H9 (cell line): ENCODE measurements around the gene SUGP1. TPM values are rescaled to one million over a fixed set of nuclear protein-coding genes. Genes with fewer than 3 reads are reported as not detected.
A peak's percentile ranks its signal among the peaks of the same experiment; 100 is the strongest.

ENCODE experiments used
- DNase-seq: peaks from one replicate; pipeline ENCODE4 v3.0.0-alpha.2; 2017
- H2AFZ ChIP-seq: one replicate; pipeline ENCODE4 v1.6.1; 2013; ENCODE audit warnings: mild to moderate bottlenecking, low read length, control low read depth, moderate library complexity
- H2AK5ac ChIP-seq: 2 replicates; pipeline ENCODE4 v1.6.1; 2013; ENCODE audit warnings: low read length, control low read depth, mixed read lengths; ENCODE audit not compliant: insufficient read length
- H2BK120ac ChIP-seq: one replicate; pipeline ENCODE4 v1.6.1; 2013; ENCODE audit warnings: low read depth, mild to moderate bottlenecking, low read length, control low read depth, inconsistent platforms; ENCODE audit not compliant: poor library complexity, severe bottlenecking
- H2BK12ac ChIP-seq: 2 replicates; pipeline ENCODE4 v1.6.1; 2013; ENCODE audit warnings: low read length, control low read depth, mixed read lengths, low read depth; ENCODE audit not compliant: insufficient read length
- H2BK15ac ChIP-seq: 2 replicates; pipeline ENCODE4 v1.6.1; 2013; ENCODE audit warnings: low read depth, low read length, control low read depth
- H2BK20ac ChIP-seq: one replicate; pipeline ENCODE4 v1.6.1; 2013; ENCODE audit warnings: low read depth, mild to moderate bottlenecking, low read length, control low read depth, inconsistent platforms; ENCODE audit not compliant: poor library complexity, severe bottlenecking
- H2BK5ac ChIP-seq: 2 replicates; pipeline ENCODE4 v1.6.1; 2013; ENCODE audit warnings: low read length, control low read depth, mixed read lengths; ENCODE audit not compliant: insufficient read length
- H3K14ac ChIP-seq: 2 replicates; pipeline ENCODE4 v1.6.1; 2013; ENCODE audit warnings: low read length, control low read depth; ENCODE audit not compliant: insufficient read depth
- H3K18ac ChIP-seq: 2 replicates; pipeline ENCODE4 v1.6.1; 2013; ENCODE audit warnings: low read depth, mild to moderate bottlenecking, mixed read lengths, low read length, control low read depth; ENCODE audit not compliant: insufficient read length
- H3K23ac ChIP-seq: 2 replicates; pipeline ENCODE4 v1.6.1; 2013; ENCODE audit warnings: low read length, control low read depth, mixed read lengths, low read depth; ENCODE audit not compliant: insufficient read length
- H3K23me2 ChIP-seq: 2 replicates; pipeline ENCODE4 v1.6.1; 2013; ENCODE audit warnings: low read depth, mild to moderate bottlenecking, mixed read lengths, low read length, control low read depth; ENCODE audit not compliant: insufficient read length, poor library complexity, severe bottlenecking
- H3K27ac ChIP-seq: 2 replicates; pipeline ENCODE4 v1.5.1; 2013; ENCODE audit warnings: low read length, control low read depth, mixed read lengths, low read depth; ENCODE audit not compliant: insufficient read length
- H3K27me3 ChIP-seq: 2 replicates; pipeline ENCODE4 v1.6.1; 2013; ENCODE audit warnings: low read length, control low read depth, inconsistent platforms; ENCODE audit not compliant: insufficient read depth
- H3K4ac ChIP-seq: 2 replicates; pipeline ENCODE4 v1.6.1; 2013; ENCODE audit warnings: low read depth, mild to moderate bottlenecking, control low read depth, inconsistent platforms, low read length, moderate library complexity
- H3K4me1 ChIP-seq: 2 replicates; pipeline ENCODE4 v1.6.1; 2013; ENCODE audit warnings: low read length, control low read depth, inconsistent platforms; ENCODE audit not compliant: insufficient read depth
- H3K4me2 ChIP-seq: 2 replicates; pipeline ENCODE4 v1.6.1; 2013; ENCODE audit warnings: low read length, control low read depth, mixed read lengths; ENCODE audit not compliant: insufficient read length, insufficient read depth
- H3K56ac ChIP-seq: 2 replicates; pipeline ENCODE4 v1.6.1; 2013; ENCODE audit warnings: low read depth, mild to moderate bottlenecking, mixed read lengths, low read length, control low read depth; ENCODE audit not compliant: insufficient read length
- H3K79me1 ChIP-seq: 2 replicates; pipeline ENCODE4 v1.6.1; 2013; ENCODE audit warnings: low read depth, mild to moderate bottlenecking, moderate library complexity, low read length, control low read depth, inconsistent platforms; ENCODE audit not compliant: insufficient read depth, poor library complexity, severe bottlenecking
- H3K79me2 ChIP-seq: 2 replicates; pipeline ENCODE4 v1.6.1; 2013; ENCODE audit warnings: low read length, control low read depth, inconsistent platforms; ENCODE audit not compliant: insufficient read depth
- H3K9ac ChIP-seq: 2 replicates; pipeline ENCODE4 v1.6.1; 2013; ENCODE audit warnings: low read length, control low read depth, mixed read lengths; ENCODE audit not compliant: insufficient read length; ENCODE audit errors: extremely low read depth
- H3K9me3 ChIP-seq: one replicate; pipeline ENCODE4 v1.6.1; 2013; ENCODE audit warnings: low read depth, low read length, inconsistent platforms; ENCODE audit not compliant: control insufficient read depth
- H3T11ph ChIP-seq: one replicate; pipeline ENCODE4 v1.6.1; 2013; ENCODE audit warnings: mild to moderate bottlenecking, low read length, control low read depth, inconsistent platforms
- H4K20me1 ChIP-seq: one replicate; pipeline ENCODE4 v1.6.1; 2013; ENCODE audit not compliant: control insufficient read depth, insufficient read length, insufficient read depth
- H4K5ac ChIP-seq: 2 replicates; pipeline ENCODE4 v1.6.1; 2013; ENCODE audit warnings: low read depth, mild to moderate bottlenecking, mixed read lengths, low read length, control low read depth; ENCODE audit not compliant: insufficient read length
- H4K8ac ChIP-seq: replicated peaks from 2 replicates; pipeline ENCODE4 v1.6.1; 2013; ENCODE audit warnings: low read length, control low read depth, mixed read lengths, low read depth; ENCODE audit not compliant: insufficient read length
- H4K91ac ChIP-seq: 2 replicates; pipeline ENCODE4 v1.6.1; 2013; ENCODE audit warnings: low read depth, mild to moderate bottlenecking, moderate library complexity, mixed read lengths, low read length, control low read depth; ENCODE audit not compliant: insufficient read length
- H3K27ac Mint-ChIP-seq, 3 experiments: 2 replicates in 2 of 3; 3 replicates in 1 of 3; pipeline ENCODE4 v1.8.0; 2020 to 2021; ENCODE audit warnings: mixed read lengths in 3 of 3, mild to moderate bottlenecking in 1 of 3, moderate library complexity in 1 of 3
- H3K27me3 Mint-ChIP-seq: 2 replicates; pipeline ENCODE4 v1.8.0; 2021; ENCODE audit warnings: low read depth, mild to moderate bottlenecking, moderate library complexity, mixed read lengths
- H3K36me3 Mint-ChIP-seq, 3 experiments: 2 replicates in 2 of 3; 3 replicates in 1 of 3; pipeline ENCODE4 v1.8.0; 2020 to 2021; ENCODE audit warnings: low read depth in 3 of 3, mixed read lengths in 3 of 3; ENCODE audit not compliant: insufficient read depth in 1 of 3
- H3K4me1 Mint-ChIP-seq, 2 experiments: 2 replicates each; pipeline ENCODE4 v1.8.0; 2020; ENCODE audit warnings: mixed read lengths in 2 of 2
- H3K4me3 Mint-ChIP-seq, 2 experiments: 2 replicates in 1 of 2; 3 replicates in 1 of 2; pipeline ENCODE4 v1.8.0; 2020 to 2021; ENCODE audit warnings: mild to moderate bottlenecking in 2 of 2, mixed read lengths in 2 of 2, moderate library complexity in 1 of 2
- H3K9me3 Mint-ChIP-seq, 2 experiments: 2 replicates in 1 of 2; 3 replicates in 1 of 2; pipeline ENCODE4 v1.8.0; 2020; ENCODE audit warnings: mild to moderate bottlenecking in 2 of 2, mixed read lengths in 2 of 2, moderate library complexity in 1 of 2
- WGBS: extraction: QIAGEN DNeasy Blood & Tissue Kit; methylation state at CpG from one replicate; pipeline ENCODE4 v1.1.7; 2013; ENCODE audit warnings: missing lambda C conversion rate, low lambda C conversion rate, mixed read lengths; ENCODE audit not compliant: insufficient read length; ENCODE audit errors: extremely low coverage; 5-methylcytosine and 5-hydroxymethylcytosine counted together
- total RNA-seq: library from RNA; stranded (reverse); gene quantifications from 2 replicates; pipeline ENCODE4 v1.2.1, GENCODE V29; 2021
- TF ChIP-seq, protein P1 (sequence below): fragments of 200-600 bp; sonication (generic); conservative IDR thresholded peaks from 3 replicates; pipeline ENCODE4 v1.8.0; 2021; ENCODE audit warnings: antibody characterized with exemption, mild to moderate bottlenecking

SUGP1 gene
- total RNA-seq, 1 experiment from 2014 or later: 103 TPM

GRCh38 chr19:19263886-19264487 lies 56.3 kb downstream of the SUGP1 start:
- Histone ChIP-seq H3K4me1 (no peaks in the 10 kb centered on the region; the same call in 1 of the 2 replicates), H3K18ac (no peak overlapping the region), H3K4ac (no peak overlapping the region), H3T11ph (no peak overlapping the region), H2BK15ac (no peak overlapping the region), H2AK5ac (no peak overlapping the region), H3K4me2 (no peak overlapping the region), H3K23ac (no peak overlapping the region), H3K56ac (no peak overlapping the region), H3K27me3 (peaks cover 5% of the 10 kb centered on the region; the same call in 1 of the 2 replicates), H2BK20ac (no peak overlapping the region), H2BK5ac (no peak overlapping the region), H4K20me1 (no peaks in the 10 kb centered on the region), H3K23me2 (peaks cover 16% of the 10 kb centered on the region), H3K9ac (no peak overlapping the region), H3K27ac (no peak overlapping the region), H2AFZ (no peak overlapping the region), H4K91ac (no peak overlapping the region), H4K5ac (no peak overlapping the region), H3K79me2 (no peaks in the 10 kb centered on the region), H4K8ac (no peak overlapping the region), H3K9me3 (no peaks in the 10 kb centered on the region), H3K79me1 (no peaks in the 10 kb centered on the region), H3K14ac (no peak overlapping the region), H2BK120ac (no peak overlapping the region), H2BK12ac (no peak overlapping the region)
- Mint-ChIP-seq H3K4me3 (peak overlapping the region in 1 of 2 experiments; percentile 20; a peak in 2 of 5 replicates), H3K4me1 (peaks cover 11 to 26% of the 10 kb centered on the region in 2 experiments), H3K27me3 (peaks cover 57% of the 10 kb centered on the region), H3K36me3 (peaks cover 6 to 8% (median 7%) of the 10 kb centered on the region in 3 experiments), H3K27ac (no peak overlapping the region), H3K9me3 (no peaks in the 10 kb centered on the region)
- no CpG with 5 or more reads among the region's 7 CpGs for WGBS
- TF ChIP-seq, protein P1, sequence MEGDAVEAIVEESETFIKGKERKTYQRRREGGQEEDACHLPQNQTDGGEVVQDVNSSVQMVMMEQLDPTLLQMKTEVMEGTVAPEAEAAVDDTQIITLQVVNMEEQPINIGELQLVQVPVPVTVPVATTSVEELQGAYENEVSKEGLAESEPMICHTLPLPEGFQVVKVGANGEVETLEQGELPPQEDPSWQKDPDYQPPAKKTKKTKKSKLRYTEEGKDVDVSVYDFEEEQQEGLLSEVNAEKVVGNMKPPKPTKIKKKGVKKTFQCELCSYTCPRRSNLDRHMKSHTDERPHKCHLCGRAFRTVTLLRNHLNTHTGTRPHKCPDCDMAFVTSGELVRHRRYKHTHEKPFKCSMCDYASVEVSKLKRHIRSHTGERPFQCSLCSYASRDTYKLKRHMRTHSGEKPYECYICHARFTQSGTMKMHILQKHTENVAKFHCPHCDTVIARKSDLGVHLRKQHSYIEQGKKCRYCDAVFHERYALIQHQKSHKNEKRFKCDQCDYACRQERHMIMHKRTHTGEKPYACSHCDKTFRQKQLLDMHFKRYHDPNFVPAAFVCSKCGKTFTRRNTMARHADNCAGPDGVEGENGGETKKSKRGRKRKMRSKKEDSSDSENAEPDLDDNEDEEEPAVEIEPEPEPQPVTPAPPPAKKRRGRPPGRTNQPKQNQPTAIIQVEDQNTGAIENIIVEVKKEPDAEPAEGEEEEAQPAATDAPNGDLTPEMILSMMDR: no peak
- no peak for DNase-seq
